Kasumi-1 (cell line): Measurements from ENCODE around the gene IFNL3.
"Not testable (repeated sequence)": the region's sequence is repeated elsewhere in the genome, so short reads cannot be mapped to it uniquely, and the experiment has no call there.

ENCODE experiments used
- DNase-seq, 2 experiments: peaks; one replicate each; lab custom pipeline; 2025; lab: John Stamatoyannopoulos, UW

Gene IFNL3

GRCh38 chr19:39218230-39219007, 26.4 kb downstream of the IFNL3 start:
- no peak for DNase-seq

- no peak for DNase-seq
These were observed 27.7 kb downstream of the IFNL3 start for GRCh38 chr19:39217094-39217493.

- not testable (repeated sequence) for DNase-seq
These were observed 29.5 kb downstream of the IFNL3 start for GRCh38 chr19:39215323-39215722.

- peak; percentile 33 to 44 for DNase-seq
These were observed 32.4 kb downstream of the IFNL3 start for GRCh38 chr19:39212375-39212742.

GRCh38 chr19:39211731-39212374, 33.0 kb downstream of the IFNL3 start:
- DNase-seq = no peak

- no peak for DNase-seq
These were observed 35.6 kb downstream of the IFNL3 start for GRCh38 chr19:39209196-39209595.

GRCh38 chr19:39208175-39208795, 36.5 kb downstream of the IFNL3 start:
- no peak for DNase-seq

GRCh38 chr19:39207293-39207836, 37.4 kb downstream of the IFNL3 start:
- no peak for DNase-seq

GRCh38 chr19:39206122-39206521, 38.7 kb downstream of the IFNL3 start:
- DNase-seq = no peak

- DNase-seq = no peak
These were observed 39.4 kb downstream of the IFNL3 start for GRCh38 chr19:39205449-39205764.

GRCh38 chr19:39203372-39204341, 41.1 kb downstream of the IFNL3 start, which contains the start of gene SYCN:
SYCN (minus strand) TSS chr19:39204263; CDS start chr19:39204254, 9 bp downstream.
- no peak for DNase-seq

GRCh38 chr19:39202998-39203355, 41.8 kb downstream of the IFNL3 start:
- DNase-seq = no peak

- no peak for DNase-seq
These were observed 44.0 kb downstream of the IFNL3 start for GRCh38 chr19:39200803-39201115.

- no peak for DNase-seq
These were observed 44.6 kb downstream of the IFNL3 start for GRCh38 chr19:39200066-39200802.

GRCh38 chr19:39199025-39199424, 45.8 kb downstream of the IFNL3 start:
- DNase-seq = no peak

- DNase-seq = no peak
These were observed 47.0 kb downstream of the IFNL3 start for GRCh38 chr19:39197808-39198207.

GRCh38 chr19:39196860-39197562, 47.8 kb downstream of the IFNL3 start, which contains the start of gene NCCRP1:
NCCRP1 (plus strand) TSS chr19:39196964; CDS start chr19:39196983, 19 bp downstream.
- DNase-seq = no peak

- no peak for DNase-seq
These were observed 48.5 kb downstream of the IFNL3 start for GRCh38 chr19:39196320-39196719.

GRCh38 chr19:39195755-39196154, 49.1 kb downstream of the IFNL3 start:
- DNase-seq = no peak

GRCh38 chr19:39194832-39195542, 49.8 kb downstream of the IFNL3 start:
- DNase-seq = no peak
